ENCODE results near the gene COLEC12.

- TF ChIP-seq CTCF (IDR thresholded peaks at IDR 0.05): no peak
- no peak for TF ChIP-seq POLR2A (IDR thresholded peaks at IDR 0.05)
These were observed 193.8 kb downstream of the COLEC12 start for GRCh38 chr18:306608-307255.
